T-cell (primary cell): ENCODE results near the gene RIC3. TPM values are rescaled to one million over a fixed set of nuclear protein-coding genes. Genes with fewer than 3 reads are reported as not detected.
A peak's percentile ranks its signal among the peaks of the same experiment; 100 is the strongest.
"Not testable (repeated sequence)": the region's sequence is repeated elsewhere in the genome, so short reads cannot be mapped to it uniquely, and the experiment has no call there.

Experiments used
- ATAC-seq, 4 experiments: fragments of 200-7000 bp in 3 of 4; fragments of 150-1000 bp in 1 of 4; cut with Tn5 transposase; replicated peaks in 1 of 4; 1 replicate in 3 of 4; 2 replicates in 1 of 4; pipeline ENCODE4 v1.10.0; 2021; ENCODE audit warnings: moderate library complexity in 3 of 4, mild to moderate bottlenecking in 2 of 4, moderate number of reproducible peaks in 1 of 4
- CTCF ChIA-PET, 2 donors: fragments of 300-600 bp; sonication (Branson Sonifier 250); formaldehyde crosslinking; loops; one replicate each; lab custom pipeline; 2022; ENCODE audit warnings: antibody characterized with exemption in 2 of 2; lab: Charles Lee
- POLR2A ChIA-PET, 2 donors: fragments of 300-600 bp; sonication (Branson Sonifier 250); formaldehyde crosslinking; loops; one replicate each; lab custom pipeline; 2022; ENCODE audit warnings: antibody characterized with exemption in 2 of 2; lab: Charles Lee
- DNase-seq, 35 experiments: peaks; one replicate each; pipeline versions ENCODE4 v3.0.0 to v3.0.0-alpha.2; 2013 to 2023
- H3K27ac ChIP-seq: one replicate; pipeline ENCODE4 v1.5.1; 2013; ENCODE audit warnings: low read length
- H3K27me3 ChIP-seq, 2 experiments: replicated peaks in 1 of 2; 1 replicate in 1 of 2; 2 replicates in 1 of 2; pipeline versions ENCODE4 v1.6.1 to v1.7.0; 2013; ENCODE audit warnings: low read length in 1 of 2, mixed read lengths in 1 of 2; ENCODE audit not compliant: control insufficient read depth in 2 of 2, insufficient read depth in 2 of 2; ENCODE audit errors: extremely low read depth in 1 of 2
- H3K36me3 ChIP-seq, 2 donors: 1 replicate in 1 of 2; 2 replicates in 1 of 2; pipeline versions ENCODE4 v1.6.1 to v1.7.0; 2013; ENCODE audit warnings: low read length in 1 of 2; ENCODE audit not compliant: control insufficient read depth in 2 of 2, insufficient read depth in 1 of 2; ENCODE audit errors: extremely low read depth in 1 of 2
- H3K4me1 ChIP-seq, 2 experiments: 1 replicate in 1 of 2; 2 replicates in 1 of 2; pipeline versions ENCODE4 v1.6.1 to v1.7.0; 2013; ENCODE audit warnings: low read length in 2 of 2, mixed read lengths in 1 of 2; ENCODE audit not compliant: insufficient read depth in 2 of 2, control insufficient read depth in 1 of 2; ENCODE audit errors: extremely low read depth in 1 of 2
- H3K4me3 ChIP-seq, 2 donors: 1 replicate in 1 of 2; 2 replicates in 1 of 2; pipeline versions ENCODE4 v1.5.1 to v1.7.0; 2013; ENCODE audit warnings: mild to moderate bottlenecking in 2 of 2, low read length in 1 of 2, moderate library complexity in 1 of 2; ENCODE audit not compliant: control insufficient read depth in 1 of 2; ENCODE audit errors: extremely low read depth in 1 of 2
- H3K9me3 ChIP-seq: 2 replicates; pipeline ENCODE4 v1.7.0; 2013
- H3K27ac Mint-ChIP-seq, 2 donors: one replicate each; pipeline ENCODE4 v1.8.0; 2020 to 2021; ENCODE audit warnings: mild to moderate bottlenecking in 2 of 2, mixed read lengths in 2 of 2
- H3K27me3 Mint-ChIP-seq, 2 donors: one replicate each; pipeline ENCODE4 v1.8.0; 2021 to 2022; ENCODE audit warnings: mixed read lengths in 2 of 2
- H3K36me3 Mint-ChIP-seq: one replicate; pipeline ENCODE4 v1.8.0; 2021; ENCODE audit warnings: mixed read lengths
- H3K4me1 Mint-ChIP-seq, 3 donors: one replicate each; pipeline ENCODE4 v1.8.0; 2020 to 2022; ENCODE audit warnings: mixed read lengths in 3 of 3, mild to moderate bottlenecking in 1 of 3
- H3K4me3 Mint-ChIP-seq, 3 donors: one replicate each; pipeline ENCODE4 v1.8.0; 2020 to 2022; ENCODE audit warnings: mild to moderate bottlenecking in 3 of 3, mixed read lengths in 3 of 3, moderate library complexity in 3 of 3
- H3K9me3 Mint-ChIP-seq, 3 donors: one replicate each; pipeline ENCODE4 v1.8.0; 2020 to 2022; ENCODE audit warnings: mixed read lengths in 3 of 3
- WGBS: methylation state at CpG from one replicate; pipeline ENCODE4 v1.1.5; 2013; ENCODE audit warnings: missing lambda C conversion rate; ENCODE audit not compliant: insufficient coverage; 5-methylcytosine and 5-hydroxymethylcytosine counted together
- total RNA-seq, 35 experiments: library from RNA in 6 of 35; stranded (reverse) in 6 of 35; fragments of 120-200 nt in 1 of 35; gene quantifications; one replicate each; pipeline versions ENCODE4 v1.2.1 to v1.2.4 and lab custom pipeline; 2013 to 2026

The RIC3 gene
- total RNA-seq, 5 donors from 2014 or later (not counting 1 experiment from before 2014, with no cell fraction given): 32.0 to 47.5 (median 37.5) TPM

- DNase-seq: no peak
- Mint-ChIP-seq H3K4me1 (no peaks in the 10 kb centered on the region), H3K36me3 (no peaks in the 10 kb centered on the region), H3K27me3 (peaks cover 9 to 43% of the 10 kb centered on the region in 2 donors), H3K9me3 (no peaks in the 10 kb centered on the region), H3K4me3 (no peak overlapping the region), H3K27ac (no peak overlapping the region)
- ChIA-PET CTCF (interaction anchor here in 1 of 2 donors (1.0 kb wide), 1 partner anchor 15 kb away, joined by 4 read pairs; no protein-coding TSS in a partner anchor), POLR2A (no interaction called here)
- WGBS: no CpG with 5 or more reads among the region's 1 CpG
- no peaks in the 10 kb centered on the region for H3K36me3 ChIP-seq
- H3K27me3 ChIP-seq: peaks cover 2 to 6% of the 10 kb centered on the region in 2 experiments
- ATAC-seq: no peak
- H3K27ac ChIP-seq: no peak overlapping the region
- H3K4me1 ChIP-seq: no peaks in the 10 kb centered on the region
- no peaks in the 10 kb centered on the region for H3K9me3 ChIP-seq
- no peak overlapping the region for H3K4me3 ChIP-seq
These were observed 9.5 kb upstream of the RIC3 start for GRCh38 chr11:8178297-8178696.

GRCh38 chr11:8177136-8177535 is 8.3 kb upstream of the RIC3 start:
- H3K36me3 ChIP-seq: no peaks in the 10 kb centered on the region
- H3K4me3 ChIP-seq: no peak overlapping the region
- DNase-seq: no peak
- no peaks in the 10 kb centered on the region for H3K4me1 ChIP-seq
- no peaks in the 10 kb centered on the region for H3K4me1 Mint-ChIP-seq
- H3K9me3 ChIP-seq: no peaks in the 10 kb centered on the region
- H3K27me3 Mint-ChIP-seq: peaks cover 14 to 42% of the 10 kb centered on the region in 2 donors
- no peaks in the 10 kb centered on the region for H3K9me3 Mint-ChIP-seq
- no peak overlapping the region for H3K4me3 Mint-ChIP-seq
- no peaks in the 10 kb centered on the region for H3K36me3 Mint-ChIP-seq
- ChIA-PET CTCF (no interaction called here), POLR2A (no interaction called here)
- 0% methylated on average over 1 of the region's 5 CpGs for WGBS
- H3K27ac Mint-ChIP-seq: no peak overlapping the region
- peaks cover 2 to 10% of the 10 kb centered on the region in 2 experiments for H3K27me3 ChIP-seq
- H3K27ac ChIP-seq: no peak overlapping the region
- ATAC-seq: no peak

DNA sequence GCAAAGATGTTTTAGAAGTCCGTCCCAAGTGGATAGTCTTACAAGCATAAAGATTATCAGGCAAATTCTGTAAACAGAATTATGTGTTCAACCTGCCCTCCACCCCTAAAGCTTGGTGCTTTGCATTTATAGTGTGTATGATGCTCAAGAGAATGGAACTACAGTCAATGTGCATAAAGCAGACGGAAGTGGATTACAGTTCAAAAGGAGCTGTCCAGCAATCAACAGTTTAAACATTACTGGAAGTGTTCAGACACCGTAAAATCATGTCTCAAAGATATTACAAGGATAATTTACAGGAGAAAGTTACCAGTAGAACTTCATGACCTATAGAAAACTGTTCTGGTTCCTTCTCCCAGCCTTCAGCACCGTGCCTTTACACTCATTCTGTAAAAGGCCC is 1.0 kb downstream of the RIC3 start:
- CTCF ChIA-PET: no interaction called here

GRCh38 chr11:8164746-8165145 is 4.1 kb downstream of the RIC3 start:
- H3K36me3 ChIP-seq: no peaks in the 10 kb centered on the region
- H3K27me3 ChIP-seq: peaks cover 10 to 11% of the 10 kb centered on the region in 2 experiments
- Mint-ChIP-seq H3K27ac (no peak overlapping the region), H3K36me3 (peaks cover 2% of the 10 kb centered on the region), H3K4me3 (no peak overlapping the region), H3K4me1 (peaks cover 44 to 55% (median 46%) of the 10 kb centered on the region in 3 donors), H3K27me3 (peaks cover 24 to 28% of the 10 kb centered on the region in 2 donors), H3K9me3 (peaks cover 0 to 6% (median 0%) of the 10 kb centered on the region in 3 donors)
- no peaks in the 10 kb centered on the region for H3K9me3 ChIP-seq
- CTCF ChIA-PET: no interaction called here
- peaks cover 0 to 9% of the 10 kb centered on the region in 2 experiments for H3K4me1 ChIP-seq
- no peak overlapping the region for H3K27ac ChIP-seq
- no peak for DNase-seq
- no peak overlapping the region for H3K4me3 ChIP-seq
- ATAC-seq: no peak
- POLR2A ChIA-PET: no interaction called here

More for the DNA sequence above, 1.0 kb downstream of the RIC3 start:
- Mint-ChIP-seq H3K27me3 (peaks cover 35 to 36% of the 10 kb centered on the region in 2 donors), H3K4me3 (peak overlapping the region; percentile 76 to 93 (median 81)), H3K4me1 (peaks cover 46 to 47% (median 46%) of the 10 kb centered on the region in 3 donors), H3K36me3 (peaks cover 2% of the 10 kb centered on the region), H3K9me3 (peaks cover 0 to 6% (median 0%) of the 10 kb centered on the region in 3 donors), H3K27ac (no peak overlapping the region)
- Histone ChIP-seq H3K27me3 (peaks cover 11 to 20% of the 10 kb centered on the region in 2 experiments), H3K4me1 (peaks cover 0 to 9% of the 10 kb centered on the region in 2 experiments), H3K36me3 (no peaks in the 10 kb centered on the region), H3K4me3 (peak overlapping the region in 1 of 2 donors; percentile 66), H3K9me3 (no peaks in the 10 kb centered on the region), H3K27ac (no peak overlapping the region)
- WGBS: no CpG with 5 or more reads among the region's 4 CpGs
- ATAC-seq (no peak), DNase-seq (no peak)
- POLR2A ChIA-PET: no interaction called here

DNA sequence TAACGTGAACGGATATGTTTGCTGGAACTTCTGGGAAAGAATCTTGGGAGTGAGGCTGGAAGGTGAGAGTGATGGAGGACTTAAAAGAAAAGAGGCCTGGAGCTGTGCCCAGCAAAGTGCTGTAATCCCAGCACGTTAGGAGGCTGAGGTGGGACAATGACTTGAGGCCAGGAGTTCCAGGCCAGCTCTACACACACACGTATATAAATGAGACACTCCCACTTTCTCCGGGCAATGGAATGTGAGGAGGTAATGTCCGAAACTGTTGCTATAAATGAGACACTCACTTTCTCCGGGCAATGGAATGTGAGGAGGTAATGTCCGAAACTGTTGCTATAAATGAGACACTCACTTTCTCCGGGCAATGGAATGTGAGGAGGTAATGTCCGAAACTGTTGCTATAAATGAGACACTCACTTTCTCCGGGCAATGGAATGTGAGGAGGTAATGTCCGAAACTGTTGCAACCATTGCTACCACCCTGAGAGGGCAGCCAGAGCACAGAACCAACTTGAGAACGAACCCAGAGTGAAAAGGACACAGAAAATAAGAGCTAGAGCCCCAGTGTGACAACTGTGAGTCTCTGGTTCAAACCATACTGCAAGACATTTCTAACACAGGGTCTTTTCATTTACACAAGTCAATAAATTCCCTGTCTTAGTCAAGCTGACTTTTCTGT is 7.1 kb downstream of the RIC3 start:
- H3K27ac Mint-ChIP-seq, H3K9me3 ChIP-seq, H3K4me3 Mint-ChIP-seq, ATAC-seq, H3K36me3 ChIP-seq, DNase-seq, H3K4me1 ChIP-seq, H3K27ac ChIP-seq, POLR2A ChIA-PET, H3K4me3 ChIP-seq, H3K27me3 ChIP-seq, H3K36me3 Mint-ChIP-seq, CTCF ChIA-PET, H3K9me3 Mint-ChIP-seq: not testable (repeated sequence)
- no CpG with 5 or more reads among the region's 13 CpGs for WGBS
- Mint-ChIP-seq H3K4me1 (peaks cover 30 to 39% (median 36%) of the 10 kb centered on the region in 3 donors), H3K27me3 (peaks cover 1 to 11% of the 10 kb centered on the region in 2 donors)

- Histone ChIP-seq H3K4me1 (no peaks in the 10 kb centered on the region), H3K9me3 (no peaks in the 10 kb centered on the region), H3K27me3 (no peaks in the 10 kb centered on the region), H3K36me3 (no peaks in the 10 kb centered on the region), H3K4me3 (no peak overlapping the region), H3K27ac (no peak overlapping the region)
- H3K27me3 Mint-ChIP-seq: peaks cover 0 to 3% of the 10 kb centered on the region in 2 donors
- ATAC-seq (no peak), DNase-seq (no peak)
- POLR2A ChIA-PET: no interaction called here
- no peak overlapping the region for H3K4me3 Mint-ChIP-seq
- CTCF ChIA-PET: no interaction called here
- no peaks in the 10 kb centered on the region for H3K9me3 Mint-ChIP-seq
- no peak overlapping the region for H3K27ac Mint-ChIP-seq
- peaks cover 14 to 22% (median 18%) of the 10 kb centered on the region in 3 donors for H3K4me1 Mint-ChIP-seq
- H3K36me3 Mint-ChIP-seq: no peaks in the 10 kb centered on the region
- WGBS: 83% methylated on average over 2 of the region's 3 CpGs
These were observed 11.9 kb downstream of the RIC3 start for GRCh38 chr11:8156877-8157276.
